OCI-LY1 (cell line): ENCODE measurements around the gene INPP5A.

ENCODE experiments used
- H2AFZ ChIP-seq: fragments of 200-600 bp; sonication (generic), shearing (Covaris generic); 2 replicates; pipeline ENCODE4 v1.6.0; 2014; ENCODE audit warnings: antibody characterized with exemption, mild to moderate bottlenecking, low read length
- H3F3A ChIP-seq: fragments of 200-600 bp; sonication (generic), shearing (Covaris generic); 2 replicates; pipeline ENCODE4 v1.6.0; 2014; ENCODE audit warnings: mild to moderate bottlenecking, antibody characterized with exemption, low read length, moderate library complexity; ENCODE audit not compliant: insufficient read depth
- H3K27ac ChIP-seq: fragments of 200-600 bp; sonication (generic); 2 replicates; pipeline ENCODE4 v1.5.1; 2014; ENCODE audit warnings: low read length, mixed run types, mild to moderate bottlenecking, low read depth; ENCODE audit not compliant: poor library complexity, severe bottlenecking
- H3K27me3 ChIP-seq: fragments of 200-600 bp; sonication (generic); 2 replicates; pipeline ENCODE4 v1.6.0; 2014; ENCODE audit warnings: antibody characterized with exemption, mild to moderate bottlenecking, low read length, moderate library complexity; ENCODE audit not compliant: insufficient read depth
- H3K36me3 ChIP-seq: fragments of 200-600 bp; sonication (generic); 2 replicates; pipeline ENCODE4 v1.6.1; 2014; ENCODE audit warnings: mild to moderate bottlenecking, antibody characterized with exemption, low read length, moderate library complexity, mixed read lengths; ENCODE audit not compliant: insufficient read depth
- H3K4me1 ChIP-seq: fragments of 200-600 bp; sonication (generic); 2 replicates; pipeline ENCODE4 v1.5.1; 2014; ENCODE audit warnings: mild to moderate bottlenecking, low read length, moderate library complexity; ENCODE audit not compliant: insufficient read depth, severe bottlenecking
- H3K4me2 ChIP-seq: fragments of 200-600 bp; sonication (generic), shearing (Covaris generic); 2 replicates; pipeline ENCODE4 v1.6.1; 2014; ENCODE audit warnings: low read length
- H3K4me3 ChIP-seq: fragments of 200-600 bp; sonication (generic); 2 replicates; pipeline ENCODE4 v1.5.1; 2014; ENCODE audit warnings: low read length, low read depth, mild to moderate bottlenecking, mixed read lengths; ENCODE audit not compliant: poor library complexity, severe bottlenecking
- H3K79me2 ChIP-seq: fragments of 200-600 bp; shearing (Covaris generic); 2 replicates; pipeline ENCODE4 v1.6.1; 2016; ENCODE audit warnings: mixed run types, low read length, mixed read lengths; ENCODE audit not compliant: insufficient read depth
- H3K9ac ChIP-seq: fragments of 200-600 bp; sonication (generic), shearing (Covaris generic); 2 replicates; pipeline ENCODE4 v1.6.1; 2014; ENCODE audit warnings: mild to moderate bottlenecking, low read length, mixed read lengths
- H3K9me2 ChIP-seq: fragments of 200-600 bp; sonication (generic), shearing (Covaris generic); 2 replicates; pipeline ENCODE4 v1.6.1; 2014; ENCODE audit warnings: low read depth, mild to moderate bottlenecking, low read length, mixed read lengths
- H3K9me3 ChIP-seq: fragments of 200-600 bp; shearing (Covaris generic); 2 replicates; pipeline ENCODE4 v1.6.1; 2014; ENCODE audit warnings: low read length, mixed read lengths
- H4K20me1 ChIP-seq: fragments of 200-600 bp; sonication (generic), shearing (Covaris generic); 2 replicates; pipeline ENCODE4 v1.6.0; 2016; ENCODE audit warnings: mild to moderate bottlenecking, low read length; ENCODE audit not compliant: insufficient read depth
- CTCF ChIP-seq: fragments of 200-600 bp; sonication (generic), shearing (Covaris generic); IDR thresholded peaks from 2 replicates; pipeline ENCODE4 v1.5.1; 2017; ENCODE audit warnings: mild to moderate bottlenecking, antibody characterized with exemption, low read length, moderate library complexity, mixed read lengths
- EZH2 ChIP-seq: fragments of 200-600 bp; sonication (generic), shearing (Covaris generic); IDR thresholded peaks from 2 replicates; pipeline ENCODE4 v1.8.0; 2017; ENCODE audit warnings: borderline replicate concordance, mixed run types, mild to moderate bottlenecking, antibody characterized with exemption, low read length, moderate library complexity, mixed read lengths

Gene INPP5A

GRCh38 chr10:132511121-132512051 lies 26.2 kb upstream of the INPP5A start:
- no peaks in the 10 kb centered on the region for H3K4me1 ChIP-seq
- H3K4me3 ChIP-seq, result no peak overlapping the region
- no peaks in the 10 kb centered on the region for H3K9me3 ChIP-seq
- no peaks in the 10 kb centered on the region for H3K79me2 ChIP-seq
- H3F3A ChIP-seq, result no peaks in the 10 kb centered on the region
- H3K4me2 ChIP-seq, result no peak overlapping the region
- no peak overlapping the region for H2AFZ ChIP-seq
- no peak for TF ChIP-seq CTCF
- no peak for TF ChIP-seq EZH2
- no peak overlapping the region for H3K27ac ChIP-seq
- no peak overlapping the region for H3K9ac ChIP-seq
- H3K36me3 ChIP-seq, result no peaks in the 10 kb centered on the region
- H3K9me2 ChIP-seq, result no peaks in the 10 kb centered on the region
- H4K20me1 ChIP-seq, result no peaks in the 10 kb centered on the region
- H3K27me3 ChIP-seq, result no peaks in the 10 kb centered on the region

GRCh38 chr10:132512052-132512442 lies 25.5 kb upstream of the INPP5A start:
- Histone ChIP-seq H3K9me2 (no peaks in the 10 kb centered on the region), H3K36me3 (no peaks in the 10 kb centered on the region), H3K4me1 (no peaks in the 10 kb centered on the region), H3K79me2 (no peaks in the 10 kb centered on the region), H3K9ac (no peak overlapping the region), H3K27me3 (no peaks in the 10 kb centered on the region), H3F3A (no peaks in the 10 kb centered on the region), H3K27ac (no peak overlapping the region), H2AFZ (no peak overlapping the region), H3K4me2 (no peak overlapping the region), H3K9me3 (no peaks in the 10 kb centered on the region), H4K20me1 (no peaks in the 10 kb centered on the region), H3K4me3 (no peak overlapping the region)
- TF ChIP-seq CTCF (no peak), EZH2 (no peak)

- Histone ChIP-seq H3K36me3 (no peaks in the 10 kb centered on the region), H3K4me2 (no peak overlapping the region), H2AFZ (no peak overlapping the region), H3K9me3 (no peaks in the 10 kb centered on the region), H3K79me2 (no peaks in the 10 kb centered on the region), H3K27me3 (no peaks in the 10 kb centered on the region), H3K9ac (no peak overlapping the region), H3K4me3 (no peak overlapping the region), H3K4me1 (no peaks in the 10 kb centered on the region), H3K9me2 (no peaks in the 10 kb centered on the region), H3F3A (no peaks in the 10 kb centered on the region), H4K20me1 (no peaks in the 10 kb centered on the region), H3K27ac (no peak overlapping the region)
- TF ChIP-seq CTCF (no peak), EZH2 (no peak)
These were observed 24.8 kb upstream of the INPP5A start for GRCh38 chr10:132512693-132513345.
